Prostate gland (tissue), 2 donors: ENCODE measurements around the gene SULT2A1.
"Not testable (repeated sequence)": the region's sequence is repeated elsewhere in the genome, so short reads cannot be mapped to it uniquely, and the experiment has no call there.

Source experiments
- CTCF ChIP-seq, 4 experiments: fragments of 200-600 bp in 2 of 4; fragments of 450-650 bp in 2 of 4; sonication (generic) in 2 of 4; IDR thresholded peaks; 1 replicate in 3 of 4; 2 replicates in 1 of 4; pipeline ENCODE4 v1.5.1; 2016 to 2019; ENCODE audit warnings: antibody characterized with exemption in 4 of 4, mild to moderate bottlenecking in 2 of 4, moderate library complexity in 2 of 4
- POLR2A ChIP-seq: fragments of 450-650 bp; IDR thresholded peaks from one replicate; pipeline ENCODE4 v1.6.1; 2016; ENCODE audit warnings: antibody characterized with exemption, mild to moderate bottlenecking

- not testable (repeated sequence) for TF ChIP-seq CTCF (IDR thresholded peaks at IDR 0.05); POLR2A
Measured at GRCh38 chr19:47858231-47858630, 27.9 kb downstream of the SULT2A1 start.
